Stimulated activated CD8-positive, alpha-beta memory T cell treated with anti-CD3 and anti-CD28 coated beads, Interleukin-15, amount 100 ng/mL, for 1 hour (primary cell): Measurements from ENCODE around the gene SLC36A2.
"Not testable (repeated sequence)": the region's sequence is repeated elsewhere in the genome, so short reads cannot be mapped to it uniquely, and the experiment has no call there.

ENCODE experiments used
- DNase-seq: peaks from one replicate; pipeline ENCODE4 v3.0.0-alpha.2; 2020; ENCODE audit warnings: low read depth

The SLC36A2 gene

DNA sequence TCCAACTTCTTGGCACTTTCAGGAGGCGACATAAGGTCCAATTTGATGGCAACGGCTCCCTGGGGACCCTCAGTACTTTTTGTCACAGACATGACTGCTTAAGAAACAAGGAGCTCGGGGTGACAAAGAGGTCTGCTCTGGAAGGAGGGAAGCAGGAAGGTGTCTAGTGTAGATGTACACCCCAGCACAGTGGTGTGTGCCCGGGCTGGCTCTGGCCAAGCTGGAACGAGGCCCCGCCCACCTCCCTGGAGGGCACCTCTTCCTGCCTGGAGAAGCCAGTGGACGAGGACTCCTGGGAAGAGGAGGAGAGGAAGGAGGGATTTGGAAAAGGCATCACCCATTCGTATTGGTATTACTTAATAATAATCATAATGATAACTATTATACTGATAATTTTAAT lies at the start of gene SLC36A2:
SLC36A2 (minus strand) TSS at position 191 of the 400 bp plus-strand sequence; CDS start at position 92, 99 bp downstream.
- DNase-seq: no peak

DNA sequence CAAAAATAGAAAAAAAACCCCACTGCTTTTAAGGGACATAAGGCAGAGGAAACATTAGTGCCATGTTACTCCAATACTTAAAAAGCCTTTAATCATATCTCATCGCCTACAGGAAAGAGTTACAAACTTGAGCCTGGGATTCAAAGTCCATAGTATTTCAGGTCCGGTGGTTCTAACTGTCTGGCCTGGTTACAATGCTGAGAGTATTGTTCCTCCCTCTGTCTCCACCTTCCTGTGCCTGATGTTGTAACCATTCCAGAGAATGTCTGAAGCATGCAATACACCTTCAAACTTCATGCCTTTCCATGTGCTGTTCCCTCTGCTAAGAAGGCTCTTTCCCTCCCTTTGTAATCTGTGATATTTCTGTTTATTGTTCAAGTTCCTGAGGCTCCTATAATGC lies 41.6 kb upstream of the SLC36A2 start:
- no peak for DNase-seq

DNA sequence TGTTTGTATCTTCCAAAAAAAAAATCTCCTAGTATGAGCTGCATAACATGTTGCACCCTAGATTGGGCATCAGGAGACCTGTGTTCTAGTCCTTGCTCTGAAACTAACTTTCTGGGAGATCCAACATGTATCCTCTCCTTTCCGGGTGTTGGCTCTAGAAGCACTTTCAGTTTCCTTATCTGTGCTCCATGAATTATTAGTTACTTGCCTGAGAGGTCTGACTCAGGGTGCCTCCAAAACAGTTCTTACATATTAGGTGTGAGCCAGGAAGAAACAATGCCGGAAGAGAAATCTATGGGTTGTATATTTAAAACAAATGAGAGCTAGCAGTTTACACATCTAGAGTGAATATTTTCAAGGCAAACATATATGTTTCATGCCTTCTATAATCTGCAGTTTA lies 36.7 kb upstream of the SLC36A2 start:
- DNase-seq: no peak

DNA sequence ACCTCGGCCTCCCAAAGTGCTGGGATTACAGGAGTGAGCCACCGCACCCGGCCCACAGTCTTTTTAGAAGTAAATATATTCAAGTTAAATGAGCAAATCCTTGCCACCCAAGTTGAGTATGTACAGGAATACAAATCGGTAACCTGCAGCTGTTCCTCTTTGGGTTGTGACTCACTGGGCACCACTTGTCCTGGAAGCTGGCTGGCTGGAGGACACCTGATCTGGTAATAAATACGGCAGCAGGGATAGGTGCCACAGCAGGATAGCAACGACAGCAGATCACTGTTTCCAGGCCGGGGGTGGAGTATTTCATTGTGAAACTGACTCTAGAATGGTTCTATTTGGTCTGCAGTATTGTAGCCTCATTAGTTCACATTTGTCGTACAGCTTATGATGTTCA lies 35.7 kb upstream of the SLC36A2 start:
- DNase-seq: no peak

DNA sequence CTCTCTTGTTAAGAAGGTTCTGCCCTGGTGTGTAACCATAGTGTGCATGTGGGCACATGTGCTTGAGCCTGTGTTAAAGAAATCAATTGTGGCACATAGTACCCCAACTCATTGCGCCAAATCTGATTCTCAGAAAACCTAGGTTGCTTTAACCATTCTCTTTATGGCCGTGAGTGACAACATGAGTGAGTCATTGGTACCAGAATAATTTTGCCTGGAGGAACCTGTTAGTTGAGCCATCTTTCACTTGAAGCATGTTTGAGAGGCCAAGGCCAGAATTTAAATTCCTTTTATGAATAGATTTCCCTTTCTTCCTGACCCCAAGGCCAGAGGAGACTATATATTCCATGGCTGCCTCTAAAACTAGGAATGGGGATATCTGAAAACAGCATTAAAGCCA lies 35.2 kb upstream of the SLC36A2 start:
- no peak for DNase-seq

DNA sequence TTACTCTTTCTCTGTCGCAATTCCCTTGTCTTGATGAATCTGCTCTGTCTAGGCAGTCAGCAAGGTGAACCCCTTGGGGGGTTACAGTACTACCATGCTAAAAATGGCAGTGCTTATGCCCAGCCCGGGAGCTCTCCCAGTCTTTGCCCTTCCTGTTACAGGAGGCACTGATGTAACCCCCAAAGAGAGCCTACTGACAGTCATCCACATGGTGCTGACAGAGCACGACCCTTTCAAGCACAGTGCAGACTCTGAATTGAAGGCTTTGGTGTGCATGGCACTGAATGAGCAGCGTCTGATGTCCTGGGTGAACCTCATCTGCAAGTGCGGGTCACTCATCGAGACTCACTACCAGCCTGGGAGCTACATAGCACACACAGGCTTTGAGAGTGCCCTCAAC lies 34.5 kb upstream of the SLC36A2 start:
- no peak for DNase-seq

DNA sequence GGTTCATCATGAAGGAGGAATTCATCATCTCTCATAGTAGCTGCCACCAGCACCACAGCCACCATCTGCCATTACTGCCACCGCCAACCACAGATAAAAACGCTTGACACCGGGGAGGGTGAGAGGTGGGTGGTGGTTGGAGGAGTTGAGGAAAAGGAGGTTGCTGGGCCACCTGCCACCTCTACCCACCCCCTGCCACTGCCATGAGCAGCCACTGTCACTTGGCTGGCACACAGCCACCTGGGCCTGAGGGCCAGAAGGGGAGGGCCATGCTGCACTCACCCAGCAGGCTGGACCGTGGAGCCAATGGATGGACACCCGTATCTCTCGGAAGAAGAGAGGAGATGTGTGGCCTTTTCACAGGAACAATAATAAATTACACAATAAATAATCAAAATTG lies 31.3 kb upstream of the SLC36A2 start:
- DNase-seq: no peak

DNA sequence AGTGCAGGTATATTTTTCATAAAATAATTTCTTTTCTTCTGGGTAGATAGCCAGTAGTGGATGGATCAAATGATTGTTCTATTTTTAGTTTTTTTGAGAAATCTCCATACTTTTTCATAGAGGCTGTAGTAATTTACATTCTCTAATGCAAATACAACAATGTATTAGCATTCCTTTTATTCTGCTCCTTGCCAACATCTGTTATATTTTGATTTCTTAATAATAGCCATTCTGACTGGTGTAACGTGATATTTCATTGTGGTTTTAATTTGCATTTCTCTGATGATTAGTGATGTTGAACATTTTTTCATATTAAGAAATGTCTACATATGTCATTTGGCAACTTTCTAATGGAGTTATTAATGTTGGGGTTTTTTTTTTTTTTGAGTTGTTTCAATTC lies 27.2 kb upstream of the SLC36A2 start:
- DNase-seq: no peak

DNA sequence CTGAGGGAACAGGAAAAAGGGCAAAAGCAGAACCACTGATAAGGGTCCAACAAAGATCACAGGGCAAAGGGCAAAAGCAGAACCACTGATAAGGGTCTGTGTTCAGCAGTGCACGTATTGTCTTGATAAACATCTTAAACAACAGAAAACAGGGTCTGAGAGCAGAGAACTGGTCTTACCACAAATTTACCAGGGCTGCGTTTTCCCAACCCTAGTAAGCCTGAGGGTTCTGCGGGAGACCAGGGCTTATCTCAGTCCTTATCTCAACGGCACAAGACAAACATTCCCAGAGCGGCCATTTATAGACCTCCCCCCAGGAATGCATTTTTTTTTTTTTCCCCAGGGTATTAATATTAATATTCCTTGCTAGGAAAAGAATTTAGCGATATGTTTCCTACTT lies 19.7 kb upstream of the SLC36A2 start:
- not testable (repeated sequence) for DNase-seq

DNA sequence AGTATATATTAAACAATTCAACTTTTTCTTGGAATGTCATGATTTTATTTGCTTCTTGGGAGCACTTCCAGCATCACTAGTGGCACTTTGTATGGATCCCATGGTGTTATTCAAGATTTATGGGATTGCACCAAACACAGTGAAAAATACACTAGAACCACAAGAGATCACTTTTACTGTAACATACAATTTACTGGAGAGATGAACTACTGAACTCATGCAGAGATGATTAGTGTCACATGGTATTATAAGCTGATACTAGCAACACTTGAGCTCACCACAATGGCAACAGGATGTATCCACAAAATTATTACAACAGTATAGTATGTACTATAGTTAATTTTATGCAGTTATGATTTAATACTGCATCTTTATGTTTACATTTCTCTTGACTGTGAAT lies 16.3 kb upstream of the SLC36A2 start:
- no peak for DNase-seq

DNA sequence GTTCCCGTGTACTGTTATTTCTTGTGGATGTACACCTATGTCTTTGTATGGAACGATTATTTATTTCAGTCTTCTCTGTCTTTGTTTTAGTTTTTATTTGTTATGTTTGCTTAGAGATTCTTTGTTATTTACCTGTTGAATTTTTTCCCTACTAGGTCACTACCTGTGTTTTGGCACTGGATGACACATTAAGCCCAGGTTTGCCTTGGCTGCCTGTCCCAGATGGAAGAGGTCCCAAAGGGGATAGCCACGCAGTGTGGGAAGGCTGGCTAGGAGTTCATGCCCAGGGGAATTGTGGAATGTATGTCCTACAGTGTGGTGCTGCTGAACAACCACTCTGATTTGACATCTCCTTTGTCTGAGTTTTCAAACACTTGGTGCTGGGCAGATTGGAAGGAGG lies 15.6 kb upstream of the SLC36A2 start:
- no peak for DNase-seq

DNA sequence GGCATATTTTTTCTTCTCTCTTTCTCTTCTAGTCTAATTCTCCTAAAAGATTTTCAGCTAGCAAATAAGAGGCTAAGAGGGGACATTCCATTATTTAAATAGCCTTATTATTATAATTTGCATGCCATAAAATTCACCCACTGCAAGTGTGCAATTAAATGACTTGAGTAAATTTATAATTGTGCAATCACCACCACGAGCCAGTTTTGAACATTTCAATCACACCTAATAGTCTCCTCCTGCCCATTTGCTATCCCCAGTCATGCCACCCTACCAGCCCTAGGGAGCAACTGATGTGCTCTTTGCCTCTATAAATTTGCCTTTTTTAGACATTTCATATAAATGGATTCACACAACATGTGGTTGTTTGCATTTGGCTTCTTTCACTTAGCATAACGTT lies 12.0 kb upstream of the SLC36A2 start:
- DNase-seq: no peak

DNA sequence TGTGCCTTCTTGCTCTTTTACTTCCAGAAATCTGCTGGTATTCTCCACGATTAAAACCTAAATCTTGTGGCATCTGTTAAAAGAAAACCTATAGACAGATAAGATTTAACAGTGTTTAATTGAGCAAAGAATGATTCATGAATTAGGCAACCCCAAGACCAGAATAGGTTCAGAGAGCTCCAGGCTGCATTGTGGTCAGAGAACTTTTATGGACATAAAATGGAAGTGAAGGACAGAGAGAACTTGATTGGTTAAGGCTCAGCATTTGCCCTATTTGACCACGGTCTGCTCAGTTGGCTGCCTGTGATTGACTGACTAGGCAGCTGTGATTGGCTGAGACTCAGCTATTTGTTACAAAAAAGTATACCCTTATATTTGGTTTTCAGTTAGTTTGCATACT lies 10.4 kb upstream of the SLC36A2 start:
- no peak for DNase-seq

DNA sequence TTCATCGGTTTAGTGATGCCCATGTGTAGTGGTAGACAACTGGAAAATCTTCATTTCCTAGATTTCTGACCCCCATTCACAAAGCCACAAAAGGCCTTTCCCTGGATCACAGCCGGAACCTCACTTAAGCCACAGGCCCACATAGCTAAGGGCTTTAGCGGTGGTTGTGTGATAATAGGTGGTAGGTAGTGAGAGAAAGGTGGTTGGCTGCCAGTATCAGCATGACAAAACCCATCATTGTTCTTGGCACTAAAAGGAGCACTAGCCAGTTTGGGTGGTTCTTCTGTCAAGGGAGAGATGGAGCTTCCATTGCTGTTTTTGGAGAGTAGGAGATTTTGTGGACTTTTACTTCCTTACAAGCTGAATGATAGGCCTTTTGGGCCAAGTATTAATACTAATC lies 9.7 kb upstream of the SLC36A2 start:
- DNase-seq: no peak

DNA sequence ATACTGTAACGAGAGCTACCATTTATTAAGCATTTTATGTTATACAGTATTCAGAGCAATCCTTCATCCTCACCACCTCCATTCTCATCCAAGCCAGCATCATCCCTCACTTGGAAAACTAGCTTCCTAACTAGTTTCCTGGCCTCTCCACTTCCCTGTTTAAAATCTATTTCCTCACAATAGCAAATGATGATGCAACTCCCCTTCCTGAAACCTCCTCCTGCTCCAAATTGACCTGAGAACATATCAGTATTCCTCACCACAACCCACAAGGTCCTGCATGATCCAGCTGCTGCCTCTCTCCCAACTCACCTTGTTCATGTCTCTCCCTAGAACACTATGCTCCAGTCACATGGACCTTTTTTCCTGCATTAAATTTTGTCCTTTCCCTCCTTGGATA lies 4.3 kb upstream of the SLC36A2 start:
- DNase-seq: no peak

DNA sequence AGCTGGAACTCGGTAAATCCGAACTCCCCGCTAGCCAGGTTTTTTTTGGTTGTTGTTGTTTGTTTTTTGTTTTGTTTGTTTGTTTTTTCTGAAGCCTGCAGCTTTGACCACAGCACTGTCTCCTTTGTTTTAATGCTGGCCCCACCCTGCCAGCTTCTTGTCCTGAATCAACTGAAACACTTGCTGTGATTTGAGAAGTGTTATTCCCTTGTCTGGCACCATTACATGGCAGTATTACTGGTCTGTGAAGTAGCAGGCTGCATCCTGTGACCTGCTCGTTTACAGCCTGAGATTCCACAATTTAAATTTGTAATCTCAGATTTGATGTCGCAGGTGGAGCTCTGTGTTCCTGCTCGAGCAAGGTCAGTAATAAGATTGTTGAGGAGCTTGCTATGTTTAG lies 1.4 kb upstream of the SLC36A2 start:
- no peak for DNase-seq

DNA sequence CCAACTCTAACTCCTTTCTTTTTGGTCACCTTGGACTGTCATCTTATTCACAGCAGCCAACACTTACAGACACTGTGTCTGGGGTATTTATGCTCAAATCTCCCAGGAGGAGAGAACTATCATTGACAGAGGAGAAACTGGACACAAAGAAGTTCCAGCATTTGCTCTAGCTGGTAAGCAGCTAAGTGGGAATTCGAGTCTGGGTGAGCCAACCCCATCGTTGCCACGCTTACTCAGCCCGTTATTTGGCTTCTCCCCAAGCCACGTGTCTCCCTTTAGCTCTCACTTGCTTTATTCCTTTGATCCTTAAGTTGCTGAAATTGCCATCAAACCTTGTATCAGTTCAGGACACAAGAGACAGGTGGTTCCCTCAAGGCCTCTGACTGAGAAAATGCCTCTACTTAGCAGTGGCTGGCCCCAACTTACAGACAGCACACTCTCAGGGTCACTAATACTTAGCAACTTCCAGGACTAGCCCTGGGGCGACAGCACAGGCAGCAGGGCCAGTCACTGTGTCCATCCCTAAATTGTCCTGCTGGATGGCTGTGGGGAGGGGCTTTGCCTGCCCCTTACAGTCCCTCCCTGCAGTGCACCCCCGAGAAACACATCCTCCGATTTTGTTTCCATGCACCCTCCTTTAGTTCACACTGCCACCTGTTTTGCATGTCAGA lies 1.4 kb downstream of the SLC36A2 start:
- DNase-seq: no peak

DNA sequence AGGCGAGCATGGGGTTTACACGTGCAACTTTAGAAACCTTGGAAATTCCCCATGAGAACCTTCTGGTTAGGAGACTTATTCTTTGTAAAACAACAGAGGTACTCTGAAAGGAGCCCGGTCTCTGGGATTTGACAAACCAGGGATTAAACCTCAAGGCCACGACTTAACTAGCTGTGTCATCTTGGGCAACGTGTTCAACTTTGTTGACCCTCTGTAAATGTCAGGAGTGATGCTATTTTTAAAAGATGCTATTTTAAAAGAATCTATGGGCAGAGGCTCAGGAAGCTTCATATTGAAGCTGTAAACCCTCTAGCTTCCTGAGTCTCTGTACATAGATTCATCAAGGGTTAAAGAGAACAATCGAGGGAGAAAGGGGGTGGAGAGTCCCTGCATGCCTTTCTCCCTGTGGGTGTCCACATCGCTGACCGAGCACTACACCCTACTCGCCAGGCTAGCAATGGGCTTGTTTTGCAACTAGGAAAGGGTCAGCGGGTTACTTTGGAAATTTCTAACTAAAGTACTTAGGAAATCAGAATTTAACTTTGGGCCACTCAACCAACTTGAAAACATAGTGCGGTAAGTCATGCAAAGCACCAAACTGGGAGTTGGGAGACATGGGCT lies 2.1 kb downstream of the SLC36A2 start:
- no peak for DNase-seq

DNA sequence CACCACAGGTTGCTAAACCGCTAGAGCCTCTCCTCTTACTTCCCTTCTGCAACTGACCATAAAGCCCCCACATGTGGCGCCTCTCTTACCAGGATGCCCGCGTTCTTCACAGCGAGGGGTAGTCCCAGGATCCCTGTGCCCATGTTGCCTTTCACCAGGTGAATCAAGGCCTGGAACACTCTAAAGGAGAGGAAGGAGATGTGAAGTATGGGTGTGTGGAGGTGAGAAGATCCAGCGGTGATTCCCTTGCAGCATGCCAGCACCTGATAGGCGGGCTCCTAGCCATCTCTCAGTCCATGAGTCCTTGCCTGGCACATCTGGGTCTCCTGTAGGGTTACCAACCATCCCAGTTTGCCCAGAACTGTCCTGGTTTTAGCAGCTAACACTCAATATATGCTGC lies 3.3 kb downstream of the SLC36A2 start:
- DNase-seq: no peak

DNA sequence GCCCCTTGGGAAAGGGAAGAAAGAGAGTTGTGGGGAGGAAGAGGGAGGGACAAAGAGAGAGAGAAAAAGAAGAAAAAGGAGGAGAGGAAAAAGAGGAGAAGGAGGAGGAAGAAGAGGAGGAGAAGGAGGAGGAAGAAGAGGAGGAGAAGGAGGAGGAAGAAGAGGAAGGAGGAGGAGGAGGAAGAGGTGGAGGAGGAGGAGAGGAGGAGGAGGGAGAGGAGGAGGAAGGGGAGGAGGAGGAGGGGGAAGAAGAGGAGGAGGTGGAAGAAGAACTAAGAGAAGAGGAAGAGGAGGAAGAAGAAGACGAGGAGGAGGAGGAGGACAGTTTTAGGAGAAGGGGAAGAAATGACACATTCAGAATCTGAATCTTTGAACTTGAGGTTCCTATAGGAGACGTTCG lies 7.4 kb downstream of the SLC36A2 start:
- no peak for DNase-seq

DNA sequence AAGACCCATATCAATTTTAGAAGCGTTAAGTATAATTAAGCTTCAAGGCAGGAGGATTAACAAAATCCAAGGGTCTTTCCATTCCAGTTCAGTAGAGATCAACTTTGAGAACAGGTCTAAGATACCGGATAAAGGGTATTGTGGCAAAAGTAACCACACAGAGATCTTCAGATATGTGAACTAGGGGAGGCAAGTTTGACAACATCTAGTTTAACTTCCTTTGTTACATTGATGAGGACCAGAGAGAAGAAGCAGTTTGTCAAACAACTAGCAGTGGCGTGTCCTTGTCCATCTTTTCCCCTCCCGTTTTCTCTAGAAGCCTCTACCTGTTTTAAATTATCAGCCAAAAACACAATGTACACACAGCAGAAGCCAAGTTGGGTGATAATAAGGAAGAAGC lies 8.6 kb downstream of the SLC36A2 start:
- DNase-seq: no peak

DNA sequence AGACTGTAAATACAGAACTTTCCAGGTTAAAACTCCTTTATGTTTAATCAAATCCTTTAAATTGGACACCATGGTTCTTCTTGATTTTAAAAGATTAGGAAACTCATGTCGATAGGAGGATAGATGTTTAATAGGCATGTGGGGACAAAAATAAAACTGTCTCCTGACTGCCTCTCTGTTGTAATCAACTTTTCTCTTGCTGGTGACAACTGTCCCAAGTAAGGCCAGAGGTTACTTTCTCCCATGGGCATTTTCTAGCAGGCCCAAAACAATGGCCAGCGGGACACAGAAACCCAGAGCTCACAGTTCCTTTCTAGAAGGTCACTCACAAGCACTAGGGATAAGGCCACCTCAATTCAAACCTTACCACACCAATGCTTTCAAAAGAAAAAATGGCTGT lies 14.5 kb downstream of the SLC36A2 start:
- no peak for DNase-seq

DNA sequence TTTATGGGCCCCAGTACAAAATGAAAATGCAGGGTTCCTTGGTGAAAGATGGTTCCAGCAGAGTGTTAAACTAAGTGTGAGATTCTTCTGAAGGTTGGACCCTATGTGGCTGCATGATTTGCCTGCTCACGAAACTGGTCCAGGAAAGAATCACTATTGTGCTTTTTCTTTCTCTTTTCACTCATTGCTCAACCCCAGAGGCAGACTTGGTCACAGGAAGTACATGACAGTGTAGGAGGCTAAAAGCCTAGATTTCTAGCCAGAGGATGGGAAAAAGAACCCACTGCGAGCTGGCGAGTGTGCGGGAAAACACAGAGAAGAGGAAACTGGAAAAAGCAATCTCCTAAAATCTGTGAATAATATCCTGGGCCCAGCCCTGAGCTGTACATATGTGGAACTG lies 18.6 kb downstream of the SLC36A2 start:
- DNase-seq: no peak

DNA sequence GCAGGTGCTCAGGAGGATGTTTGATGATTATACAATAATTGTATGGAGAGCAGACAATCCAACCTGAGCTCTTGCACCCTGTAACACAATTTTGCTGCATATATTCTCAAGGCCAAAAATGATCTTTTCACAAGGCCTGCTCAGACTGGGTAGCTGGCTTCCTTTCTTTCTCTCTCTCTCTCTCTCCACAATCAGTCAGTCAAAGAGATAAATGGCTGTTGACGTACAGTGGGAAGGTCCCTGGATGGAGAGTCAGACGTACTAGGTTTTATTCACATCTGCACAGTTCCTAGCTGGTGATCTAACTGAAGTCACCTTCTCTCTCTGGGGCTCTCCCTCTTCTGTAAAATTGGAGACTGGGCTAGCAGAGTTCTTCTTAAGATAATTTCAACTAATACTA lies 19.8 kb downstream of the SLC36A2 start:
- no peak for DNase-seq
